SK-N-SH (cell line): ENCODE data around the gene KIF16B. TPM values are rescaled to one million over a fixed set of nuclear protein-coding genes. Genes with fewer than 3 reads are reported as not detected.

Experiments
- CTCF ChIA-PET: fragments of 300-600, 350-600 bp; formaldehyde crosslinking; extraction: SDS; loops from one replicate; lab custom pipeline; 2021; lab: Yijun Ruan, JAX
- POLR2A ChIA-PET: fragments of 350-600 bp; sonication (Branson Sonifier 250); formaldehyde crosslinking; extraction: SDS; loops from one replicate; lab custom pipeline; 2020; ENCODE audit warnings: antibody characterized with exemption, inconsistent platforms; lab: Yijun Ruan, JAX
- DNase-seq: peaks from one replicate; pipeline ENCODE4 v3.0.0; 2012
- H2AFZ ChIP-seq: fragments of 200-600 bp; sonication (generic); 2 replicates; pipeline ENCODE4 v1.8.1; 2016; ENCODE audit warnings: antibody characterized with exemption, mild to moderate bottlenecking, low read depth
- H3F3A ChIP-seq: fragments of 200-600 bp; sonication (generic); replicated peaks from 2 replicates; pipeline ENCODE3; 2016; ENCODE audit warnings: antibody characterized with exemption, mild to moderate bottlenecking; ENCODE audit not compliant: insufficient read depth
- H3K27ac ChIP-seq, 2 experiments: fragments of 200-500 bp in 1 of 2; fragments of 200-600 bp in 1 of 2; sonication (Bioruptor generic) in 1 of 2; sonication (generic), shearing (Covaris generic) in 1 of 2; 2 replicates each; pipeline versions ENCODE4 v1.5.1 to v1.6.1; 2014 to 2016; ENCODE audit warnings: low read depth in 2 of 2, inconsistent platforms in 1 of 2, low read length in 1 of 2, mild to moderate bottlenecking in 1 of 2, mixed read lengths in 1 of 2
- H3K27me3 ChIP-seq: fragments of 200-600 bp; sonication (generic), shearing (Covaris generic); 2 replicates; pipeline ENCODE4 v1.6.1; 2016; ENCODE audit warnings: mixed run types; ENCODE audit not compliant: insufficient read depth
- H3K36me3 ChIP-seq, 2 experiments: fragments of 200-500 bp in 1 of 2; fragments of 200-600 bp in 1 of 2; sonication (Bioruptor generic) in 1 of 2; sonication (generic) in 1 of 2; replicated peaks in 1 of 2; 2 replicates each; pipeline versions ENCODE3 to v1.5.1; 2014 to 2016; ENCODE audit warnings: low read length in 1 of 2, mild to moderate bottlenecking in 1 of 2; ENCODE audit not compliant: insufficient read depth in 2 of 2, control insufficient read depth in 1 of 2
- H3K4me1 ChIP-seq, 2 experiments: fragments of 200-500 bp in 1 of 2; fragments of 200-600 bp in 1 of 2; sonication (Bioruptor generic) in 1 of 2; sonication (generic), shearing (Covaris generic) in 1 of 2; 2 replicates each; pipeline versions ENCODE4 v1.5.1 to v1.6.1; 2014 to 2016; ENCODE audit warnings: low read depth in 1 of 2, low read length in 1 of 2, mixed run types in 1 of 2; ENCODE audit not compliant: insufficient read depth in 2 of 2, control insufficient read depth in 1 of 2
- H3K4me2 ChIP-seq: fragments of 200-600 bp; sonication (generic), shearing (Covaris generic); 2 replicates; pipeline ENCODE4 v1.6.1; 2017; ENCODE audit warnings: mixed run types
- H3K4me3 ChIP-seq, 2 experiments: fragments of 200-500 bp in 1 of 2; fragments of 200-600 bp in 1 of 2; sonication (Bioruptor generic) in 1 of 2; sonication (generic), shearing (Covaris generic) in 1 of 2; 2 replicates each; pipeline versions ENCODE4 v1.5.1 to v1.8.1; 2014 to 2016; ENCODE audit warnings: low read depth in 2 of 2, inconsistent platforms in 1 of 2, low read length in 1 of 2, mild to moderate bottlenecking in 1 of 2, mixed read lengths in 1 of 2, moderate library complexity in 1 of 2
- H3K79me2 ChIP-seq: fragments of 200-600 bp; sonication (generic); 2 replicates; pipeline ENCODE4 v1.8.1; 2017; ENCODE audit warnings: mild to moderate bottlenecking; ENCODE audit not compliant: insufficient read depth
- H3K9ac ChIP-seq: fragments of 200-600 bp; sonication (generic); 2 replicates; pipeline ENCODE4 v1.6.1; 2017; ENCODE audit warnings: mixed run types
- H3K9me2 ChIP-seq: fragments of 200-600 bp; sonication (generic); 2 replicates; pipeline ENCODE4 v1.6.1; 2017; ENCODE audit warnings: mixed run types
- H3K9me3 ChIP-seq: fragments of 200-600 bp; sonication (generic); 2 replicates; pipeline ENCODE4 v1.6.1; 2017; ENCODE audit warnings: mixed run types, mild to moderate bottlenecking, moderate library complexity
- H4K20me1 ChIP-seq: fragments of 200-600 bp; sonication (generic); 2 replicates; pipeline ENCODE4 v1.6.1; 2017; ENCODE audit warnings: mild to moderate bottlenecking, mixed run types; ENCODE audit not compliant: insufficient read depth
- CTCF ChIP-seq: fragments of 200-600 bp; sonication (generic); IDR thresholded peaks from 2 replicates; pipeline ENCODE4 v1.6.1; 2017; ENCODE audit warnings: antibody characterized with exemption, mild to moderate bottlenecking, moderate library complexity
- ELF1 ChIP-seq: IDR thresholded peaks from 2 replicates; pipeline ENCODE4 v1.4.0; 2012
- FOSL2 ChIP-seq: IDR thresholded peaks from 2 replicates; pipeline ENCODE4 v1.4.0; 2012; ENCODE audit warnings: low read depth, mild to moderate bottlenecking, moderate library complexity, borderline replicate concordance
- FOXJ3 ChIP-seq: sonication (generic); formaldehyde crosslinking; IDR thresholded peaks from 2 replicates; pipeline ENCODE4 v1.5.1; 2020; ENCODE audit warnings: mild to moderate bottlenecking, missing genetic modification reagents
- FOXM1 ChIP-seq: IDR thresholded peaks from 2 replicates; pipeline ENCODE4 v1.4.0; 2012; ENCODE audit warnings: low read depth, mild to moderate bottlenecking
- GABPA ChIP-seq: IDR thresholded peaks from 2 replicates; pipeline ENCODE4 v1.4.0; 2012; ENCODE audit warnings: low read depth, mild to moderate bottlenecking
- GATA2 ChIP-seq: sonication (generic); formaldehyde crosslinking; IDR thresholded peaks from 2 replicates; pipeline ENCODE4 v1.5.0; 2020; ENCODE audit warnings: mild to moderate bottlenecking, missing genetic modification reagents
- MXI1 ChIP-seq: IDR thresholded peaks from 2 replicates; pipeline ENCODE4 v1.6.1; 2012; ENCODE audit warnings: mild to moderate bottlenecking, low read depth, low read length, improper control_type of control experiment
- NRF1 ChIP-seq: IDR thresholded peaks from 2 replicates; pipeline ENCODE4 v1.6.1; 2012; ENCODE audit warnings: low read depth, mild to moderate bottlenecking, low read length
- RAD21 ChIP-seq: IDR thresholded peaks from 2 replicates; pipeline ENCODE4 v1.6.1; 2012; ENCODE audit warnings: mild to moderate bottlenecking, low read length
- RCOR1 ChIP-seq: fragments of 150-350 bp; IDR thresholded peaks from 2 replicates; pipeline ENCODE4 v1.6.1; 2017; ENCODE audit warnings: antibody characterized with exemption, low read length
- RFX5 ChIP-seq: IDR thresholded peaks from 2 replicates; pipeline ENCODE4 v1.6.1; 2012; ENCODE audit warnings: mild to moderate bottlenecking, improper control_type of control experiment, low read length
- RXRA ChIP-seq: IDR thresholded peaks from 2 replicates; pipeline ENCODE4 v1.4.0; 2012; ENCODE audit warnings: low read depth, mild to moderate bottlenecking, borderline replicate concordance
- SIN3A ChIP-seq: IDR thresholded peaks from 2 replicates; pipeline ENCODE4 v1.6.1; 2012; ENCODE audit warnings: low read depth, mild to moderate bottlenecking, low read length, moderate library complexity, borderline replicate concordance
- TAF1 ChIP-seq: IDR thresholded peaks from 2 replicates; pipeline ENCODE4 v1.6.1; 2012; ENCODE audit warnings: low read depth, mild to moderate bottlenecking, low read length, moderate library complexity, borderline replicate concordance
- TCF12 ChIP-seq: IDR thresholded peaks from 2 replicates; pipeline ENCODE4 v1.4.0; 2012
- TEAD4 ChIP-seq: IDR thresholded peaks from 2 replicates; pipeline ENCODE4 v1.4.0; 2012; ENCODE audit warnings: mild to moderate bottlenecking, borderline replicate concordance; ENCODE audit not compliant: insufficient read depth
- WGBS: methylation state at CpG from one replicate; pipeline ENCODE4 v1.1.6; 2017; ENCODE audit warnings: low lambda C conversion rate; 5-methylcytosine and 5-hydroxymethylcytosine counted together
- polyA plus RNA-seq, 3 experiments: library from polyadenylated mRNA; depleted of rRNA; stranded (reverse); fragments of >200 nt; gene quantifications; 2 replicates each; pipeline ENCODE4 v1.2.3, GENCODE V29; 2012
- TF ChIP-seq, protein P1 (sequence below): fragments of 150-350 bp; IDR thresholded peaks from 2 replicates; pipeline ENCODE4 v1.6.1; 2017; ENCODE audit warnings: antibody characterized with exemption, low read length, low read depth, borderline replicate concordance
- TF ChIP-seq, protein P2 (sequence below): IDR thresholded peaks from 2 replicates; pipeline ENCODE4 v1.4.0; 2012; ENCODE audit warnings: low read depth, borderline replicate concordance
- TF ChIP-seq, protein P3 (sequence below): fragments of 150-350 bp; IDR thresholded peaks from 2 replicates; pipeline ENCODE4 v1.6.1; 2016; ENCODE audit warnings: mild to moderate bottlenecking, low read depth, low read length

Gene KIF16B
- polyA plus RNA-seq, 1 of the 3 experiments (the other 2 are of a cell fraction) = 3.3 TPM

DNA sequence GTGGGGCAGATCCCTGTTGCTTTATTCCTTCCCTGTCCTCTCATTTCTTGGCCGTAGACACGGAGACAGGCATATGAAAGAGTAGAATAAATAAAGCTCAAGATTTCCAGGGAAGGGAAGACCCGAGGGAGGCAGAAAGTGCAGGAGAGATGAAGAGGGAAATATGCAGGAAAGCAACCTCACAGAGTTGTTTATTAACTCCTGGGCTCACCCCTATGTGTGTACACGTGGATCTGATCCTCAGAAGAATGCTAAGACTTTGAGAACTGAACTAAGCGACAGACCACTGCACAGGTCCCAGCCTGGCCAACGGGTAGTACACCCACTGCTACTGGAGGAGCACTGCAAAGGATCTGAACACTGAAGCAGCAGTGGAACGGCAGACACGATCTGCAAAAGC lies 156.2 kb downstream of the KIF16B start:
- CTCF ChIA-PET = interaction anchor here (1.1 kb wide), 1 partner anchor 10 kb away, joined by 5 read pairs; no protein-coding TSS in a partner anchor

DNA sequence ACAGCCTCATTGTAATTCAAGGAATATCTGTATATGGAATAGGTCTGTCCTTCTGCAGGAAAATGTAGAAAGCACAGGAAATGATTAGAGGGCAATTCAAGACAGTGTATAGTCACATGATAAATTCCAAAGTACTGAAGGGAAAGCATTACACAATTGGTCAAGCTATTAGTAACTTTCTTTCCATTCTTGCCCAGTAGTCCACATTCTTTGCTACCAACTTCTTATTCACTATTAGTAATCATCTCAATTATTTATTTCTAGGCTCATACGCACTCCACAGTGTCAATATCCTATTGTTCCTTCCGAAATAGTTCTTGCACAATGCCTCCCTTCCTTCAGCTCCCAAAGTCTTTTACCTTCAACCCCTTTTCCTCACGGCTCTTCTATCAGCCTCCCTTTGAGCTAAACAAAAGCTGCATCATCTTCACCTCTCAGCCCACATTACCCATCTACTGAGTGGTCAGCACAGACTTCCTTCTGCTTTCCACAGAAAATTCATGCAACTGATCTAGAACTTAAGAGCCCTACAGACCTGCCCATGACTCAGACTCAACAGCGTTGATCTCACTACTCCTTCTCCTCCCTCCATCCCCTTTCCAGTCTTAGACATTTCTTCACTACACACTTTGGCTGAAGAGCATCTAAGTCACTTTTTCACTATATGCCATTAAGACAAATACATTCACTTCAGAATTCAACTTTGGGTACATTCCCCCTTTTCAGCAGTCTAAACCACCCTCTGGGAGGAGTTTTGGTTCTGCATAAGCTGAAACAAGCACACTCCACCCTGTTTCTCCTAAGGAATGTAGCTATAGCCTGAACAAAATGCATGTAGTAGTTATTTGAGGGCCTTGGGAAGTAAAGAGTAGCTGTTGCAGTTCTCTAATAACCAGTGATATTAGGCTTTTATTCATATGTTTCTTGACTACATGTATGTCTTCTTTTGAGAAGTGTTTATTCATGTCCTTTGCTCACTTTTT lies 157.9 kb downstream of the KIF16B start:
- 93% methylated on average over 4 of the region's 4 CpGs for WGBS
- H3K79me2 ChIP-seq = no peaks in the 10 kb centered on the region
- no peaks in the 10 kb centered on the region for H3K9me2 ChIP-seq
- no peak overlapping the region for H2AFZ ChIP-seq
- H3K4me3 ChIP-seq = no peak overlapping the region
- no peaks in the 10 kb centered on the region for H3K4me1 ChIP-seq
- TF ChIP-seq NRF1 (no peak), SIN3A (no peak), FOXJ3 (CRISPR knock-in tag) (no peak), FOXM1 (no peak), ELF1 (no peak), CTCF (no peak), RXRA (no peak), GABPA (no peak), TCF12 (no peak), FOSL2 (no peak), TEAD4 (no peak), RCOR1 (no peak), MXI1 (no peak), GATA2 (CRISPR knock-in tag) (no peak)
- TF ChIP-seq, protein P1, sequence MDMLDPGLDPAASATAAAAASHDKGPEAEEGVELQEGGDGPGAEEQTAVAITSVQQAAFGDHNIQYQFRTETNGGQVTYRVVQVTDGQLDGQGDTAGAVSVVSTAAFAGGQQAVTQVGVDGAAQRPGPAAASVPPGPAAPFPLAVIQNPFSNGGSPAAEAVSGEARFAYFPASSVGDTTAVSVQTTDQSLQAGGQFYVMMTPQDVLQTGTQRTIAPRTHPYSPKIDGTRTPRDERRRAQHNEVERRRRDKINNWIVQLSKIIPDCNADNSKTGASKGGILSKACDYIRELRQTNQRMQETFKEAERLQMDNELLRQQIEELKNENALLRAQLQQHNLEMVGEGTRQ = no peak
- TF ChIP-seq, protein P2, sequence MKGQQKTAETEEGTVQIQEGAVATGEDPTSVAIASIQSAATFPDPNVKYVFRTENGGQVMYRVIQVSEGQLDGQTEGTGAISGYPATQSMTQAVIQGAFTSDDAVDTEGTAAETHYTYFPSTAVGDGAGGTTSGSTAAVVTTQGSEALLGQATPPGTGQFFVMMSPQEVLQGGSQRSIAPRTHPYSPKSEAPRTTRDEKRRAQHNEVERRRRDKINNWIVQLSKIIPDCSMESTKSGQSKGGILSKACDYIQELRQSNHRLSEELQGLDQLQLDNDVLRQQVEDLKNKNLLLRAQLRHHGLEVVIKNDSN = no peak
- TF ChIP-seq, protein P3, sequence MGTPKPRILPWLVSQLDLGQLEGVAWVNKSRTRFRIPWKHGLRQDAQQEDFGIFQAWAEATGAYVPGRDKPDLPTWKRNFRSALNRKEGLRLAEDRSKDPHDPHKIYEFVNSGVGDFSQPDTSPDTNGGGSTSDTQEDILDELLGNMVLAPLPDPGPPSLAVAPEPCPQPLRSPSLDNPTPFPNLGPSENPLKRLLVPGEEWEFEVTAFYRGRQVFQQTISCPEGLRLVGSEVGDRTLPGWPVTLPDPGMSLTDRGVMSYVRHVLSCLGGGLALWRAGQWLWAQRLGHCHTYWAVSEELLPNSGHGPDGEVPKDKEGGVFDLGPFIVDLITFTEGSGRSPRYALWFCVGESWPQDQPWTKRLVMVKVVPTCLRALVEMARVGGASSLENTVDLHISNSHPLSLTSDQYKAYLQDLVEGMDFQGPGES = no peak
- no peaks in the 10 kb centered on the region for H3K36me3 ChIP-seq
- ChIA-PET CTCF (no interaction called here), POLR2A (no interaction called here)
- DNase-seq = no peak
- no peak overlapping the region for H3K27ac ChIP-seq
- H3K9ac ChIP-seq = no peak overlapping the region
- H3F3A ChIP-seq = no peaks in the 10 kb centered on the region
- no peaks in the 10 kb centered on the region for H3K27me3 ChIP-seq
- H3K4me2 ChIP-seq = no peak overlapping the region
- H3K9me3 ChIP-seq = no peaks in the 10 kb centered on the region
- no peaks in the 10 kb centered on the region for H4K20me1 ChIP-seq

More for the DNA sequence above, 156.2 kb downstream of the KIF16B start:
- TF ChIP-seq SIN3A (no peak), TAF1 (no peak), RAD21 (no peak), RFX5 (no peak)
- H2AFZ ChIP-seq = no peak overlapping the region
- no peaks in the 10 kb centered on the region for H4K20me1 ChIP-seq
- H3K4me2 ChIP-seq = no peak overlapping the region
- POLR2A ChIA-PET = no interaction called here
- 80% methylated on average over 8 of the region's 8 CpGs for WGBS
- no peaks in the 10 kb centered on the region for H3F3A ChIP-seq
- H3K4me3 ChIP-seq = no peak overlapping the region
- H3K9me2 ChIP-seq = no peaks in the 10 kb centered on the region
- H3K27me3 ChIP-seq = no peaks in the 10 kb centered on the region
- H3K27ac ChIP-seq = no peak overlapping the region
- H3K9ac ChIP-seq = no peak overlapping the region
- H3K9me3 ChIP-seq = no peaks in the 10 kb centered on the region
- no peak for DNase-seq
- no peaks in the 10 kb centered on the region for H3K36me3 ChIP-seq
- no peaks in the 10 kb centered on the region for H3K4me1 ChIP-seq
- no peaks in the 10 kb centered on the region for H3K79me2 ChIP-seq
